Erythroblast (primary cell): ENCODE results near the gene LMTK3.

Experiments
- GATA1 ChIP-seq: IDR thresholded peaks from 2 replicates; pipeline ENCODE4 v1.6.1; 2011; ENCODE audit warnings: low read depth, mild to moderate bottlenecking, control low read depth, low read length, moderate library complexity
- POLR2A ChIP-seq: IDR thresholded peaks from 2 replicates; pipeline ENCODE4 v1.6.1; 2011; ENCODE audit warnings: mild to moderate bottlenecking, low read length

DNA sequence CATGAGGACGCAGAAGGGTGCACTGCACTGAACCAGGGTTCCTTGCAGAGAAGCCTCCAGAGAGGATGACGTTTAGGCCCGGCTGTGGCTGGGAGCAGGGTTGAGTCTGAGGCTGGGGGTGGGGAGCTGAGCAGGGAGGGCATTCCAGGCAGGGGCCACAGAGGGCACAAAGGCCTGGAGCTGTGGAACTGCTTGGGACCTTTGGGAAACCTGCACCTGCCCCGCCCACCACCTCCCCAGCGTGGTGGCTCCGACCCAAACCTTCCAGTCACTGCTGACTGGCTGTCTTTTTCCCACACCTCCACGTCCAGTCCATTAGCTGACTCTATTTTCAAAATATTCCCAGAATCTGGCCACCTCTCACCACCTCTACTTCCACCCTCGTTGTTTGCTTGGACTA lies 4.9 kb upstream of the LMTK3 start:
- TF ChIP-seq POLR2A (no peak), GATA1 (no peak)
